ENCODE data around the gene PGBD5.
A peak's percentile ranks its signal among the peaks of the same experiment; 100 is the strongest.

PGBD5 gene

DNA sequence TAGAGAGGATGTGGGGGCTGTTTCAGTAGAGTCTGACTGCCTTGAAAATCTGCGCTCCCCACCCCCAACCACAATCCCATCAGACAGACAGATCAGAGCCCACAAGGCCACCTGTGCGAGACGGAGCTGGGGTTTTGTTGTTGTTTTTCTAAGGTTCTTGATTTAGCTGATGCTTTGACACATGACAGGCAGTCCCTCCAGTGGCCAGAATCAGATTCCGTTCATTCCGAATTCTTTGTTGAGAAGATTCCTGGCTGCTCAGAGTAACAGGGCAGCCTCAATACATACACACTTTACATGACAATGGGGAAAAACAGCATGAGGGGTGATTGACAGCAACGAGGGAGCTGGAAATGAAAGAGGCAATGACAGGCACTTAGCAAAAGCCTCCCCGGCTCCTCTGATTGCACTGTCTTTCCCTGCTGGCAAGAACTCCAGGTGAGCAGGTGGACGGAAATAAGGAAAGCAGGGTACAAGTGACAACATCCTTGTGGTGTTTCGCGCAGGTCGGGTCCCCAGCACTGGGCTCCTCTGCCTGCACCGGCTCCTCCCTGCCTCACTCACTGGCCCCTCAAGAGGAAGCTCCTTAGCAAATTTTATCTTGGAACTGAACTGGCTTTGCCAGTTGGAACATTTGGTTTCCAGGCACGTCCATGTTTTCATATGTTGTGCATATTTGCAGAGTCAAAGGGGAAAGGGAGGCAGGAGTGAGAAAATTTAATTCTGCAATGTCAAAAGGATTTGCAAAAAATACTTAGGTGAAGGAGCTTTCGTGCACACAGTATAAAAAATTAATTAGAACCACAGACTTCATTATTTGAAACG lies 148.7 kb downstream of the PGBD5 start:
- FAIRE-seq, result no peak

DNA sequence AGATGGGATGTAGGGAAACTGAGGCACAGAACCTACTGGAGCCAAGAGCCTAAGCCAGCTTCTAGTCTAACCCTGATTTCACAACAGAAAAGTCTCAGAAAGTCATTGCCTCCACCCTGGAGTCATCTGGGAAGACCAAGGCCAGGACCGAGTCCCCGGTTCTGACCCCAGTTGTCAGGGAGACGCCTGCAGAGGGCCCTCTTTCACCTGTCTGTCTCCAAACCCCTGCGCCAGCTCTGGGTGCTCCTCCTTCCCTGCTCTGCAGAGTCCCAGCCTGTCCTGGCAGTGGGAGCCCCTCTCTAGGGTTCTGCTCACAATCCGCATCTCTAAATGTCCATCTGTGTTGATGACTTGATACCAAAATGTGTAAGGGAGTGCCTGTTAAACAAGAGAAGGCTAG lies 149.7 kb downstream of the PGBD5 start:
- FAIRE-seq, result no peak

GRCh38 chr1:230274254-230274653 lies 151.9 kb downstream of the PGBD5 start:
- no peak for FAIRE-seq

GRCh38 chr1:230273141-230273710 lies 152.9 kb downstream of the PGBD5 start:
- no peak for FAIRE-seq

- no peak for FAIRE-seq
Measured at GRCh38 chr1:230272557-230272956, 153.6 kb downstream of the PGBD5 start.

DNA sequence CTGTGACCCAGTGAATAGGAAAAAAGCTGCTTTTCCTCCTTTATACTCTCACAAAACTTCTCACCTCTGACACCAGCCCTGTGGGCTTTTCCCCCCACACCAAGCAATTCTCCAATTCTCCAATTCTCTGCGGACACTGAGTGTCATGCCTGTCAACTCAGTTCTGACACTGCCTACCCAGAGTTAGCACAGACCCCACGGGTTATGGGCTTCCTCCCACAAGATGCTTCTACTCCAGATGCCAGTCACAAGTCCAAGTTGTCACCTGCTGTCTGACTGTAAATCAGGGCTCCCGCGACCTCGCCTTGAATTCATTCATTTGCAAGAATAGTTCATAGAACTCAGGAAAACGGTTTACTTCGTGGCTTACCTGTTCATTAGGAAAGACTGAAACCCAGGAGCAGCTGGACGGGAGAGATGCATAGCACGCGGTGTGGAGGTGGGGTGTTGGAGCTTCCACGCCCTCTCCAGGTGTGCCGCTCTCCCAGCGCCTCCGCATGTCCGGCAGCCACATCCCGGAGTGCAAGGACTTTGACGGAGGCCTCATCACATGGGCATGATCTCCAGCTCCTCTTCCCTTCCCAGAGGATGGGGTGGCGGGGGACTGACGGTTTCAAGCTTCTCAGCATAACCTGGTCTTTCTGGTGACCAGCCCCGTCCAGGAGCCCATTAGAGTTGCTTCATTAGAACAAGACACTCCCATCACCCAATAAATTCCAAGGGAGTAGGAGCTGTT lies 154.7 kb downstream of the PGBD5 start:
- no peak for FAIRE-seq

DNA sequence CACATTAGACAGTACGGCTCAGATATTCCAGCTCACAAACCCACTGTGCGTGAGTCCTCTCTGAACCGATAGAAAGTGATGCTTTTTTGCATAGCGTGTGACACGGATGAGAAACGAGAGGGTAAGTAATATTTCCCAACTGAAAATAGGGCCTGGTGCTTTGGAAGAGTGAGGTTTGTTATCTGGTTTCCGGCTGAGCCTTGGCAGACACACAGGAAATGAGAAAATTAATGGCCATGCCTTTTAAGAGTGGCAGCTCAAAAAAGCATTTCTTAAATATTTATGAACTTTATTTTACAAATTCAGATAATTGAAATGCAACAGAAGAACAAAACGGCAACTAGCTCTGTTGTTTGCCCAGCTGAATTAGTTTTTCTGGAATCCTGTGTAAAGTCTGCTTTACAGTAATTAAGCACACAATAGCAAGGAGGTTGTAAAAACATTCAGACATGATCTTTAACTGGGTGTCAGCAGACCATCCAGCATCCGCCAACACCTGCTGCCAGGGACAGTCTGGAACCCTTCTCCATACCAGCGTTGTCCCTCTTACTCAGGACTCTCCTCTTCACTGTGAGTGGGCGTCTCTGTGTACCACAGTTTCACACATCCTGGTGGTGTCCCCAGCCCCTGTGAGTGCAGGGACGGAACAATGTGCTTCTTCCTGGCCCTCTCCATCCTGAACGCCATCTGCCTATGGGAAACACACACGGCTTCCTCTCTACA lies 155.4 kb downstream of the PGBD5 start:
- no peak for FAIRE-seq

DNA sequence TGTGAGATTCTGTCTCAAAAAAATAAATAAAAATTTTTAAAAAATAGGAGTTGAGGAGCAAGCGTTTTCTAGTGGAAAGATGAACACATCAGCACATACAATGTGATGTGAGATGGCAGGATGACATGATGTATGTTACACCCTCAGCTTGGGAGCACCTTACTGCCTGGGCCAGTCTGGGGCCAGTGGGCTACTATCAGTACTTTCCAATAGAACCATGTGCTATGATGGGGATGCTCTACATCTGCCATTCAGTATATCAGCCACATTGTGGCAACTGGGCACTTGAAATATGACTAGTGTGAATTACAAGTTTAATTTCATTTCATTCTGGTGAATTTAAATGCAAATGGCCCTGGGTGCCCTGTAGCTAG lies 156.0 kb downstream of the PGBD5 start:
- FAIRE-seq, result no peak

DNA sequence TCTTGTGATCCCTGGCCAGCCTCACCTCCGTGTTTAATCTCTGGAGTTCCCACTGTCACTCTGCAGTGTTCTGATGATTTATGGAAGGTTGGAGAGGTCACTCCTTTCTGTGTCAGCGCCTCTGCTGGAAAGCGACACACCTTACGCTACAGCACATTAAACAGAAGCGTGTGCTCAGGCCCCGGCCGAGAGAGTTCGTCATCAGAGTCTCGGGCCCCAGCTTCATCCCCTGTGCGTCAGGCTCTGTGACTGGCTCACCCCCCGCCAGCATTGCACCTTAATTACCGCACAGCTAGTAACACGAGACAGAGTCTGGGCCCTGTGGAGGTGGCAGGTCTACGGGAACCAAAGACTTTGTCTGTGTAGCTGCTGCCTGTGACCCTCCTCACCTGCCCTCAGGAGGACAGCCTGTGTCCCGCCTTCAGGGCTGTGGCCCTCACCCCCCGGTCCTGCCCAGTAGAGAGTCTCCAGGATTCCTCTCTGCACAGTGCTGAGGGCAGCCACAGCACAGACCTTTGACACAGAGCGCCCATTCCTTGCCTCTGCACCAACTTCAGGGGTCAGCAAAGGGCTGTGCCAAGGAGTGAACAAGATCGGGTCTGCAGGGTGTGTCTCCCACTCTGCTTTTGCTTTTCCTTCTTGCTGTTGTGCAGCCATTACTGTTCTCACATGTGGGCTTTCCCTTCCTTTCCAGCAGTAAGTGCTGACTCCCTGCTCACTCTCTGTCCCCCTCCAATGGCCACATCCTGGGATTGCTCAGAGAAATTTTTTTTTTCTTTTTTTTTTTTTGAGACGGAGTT lies 157.6 kb downstream of the PGBD5 start:
- FAIRE-seq, result peak; percentile 77

- no peak for FAIRE-seq
Measured at GRCh38 chr1:230267338-230268065, 158.6 kb downstream of the PGBD5 start.

GRCh38 chr1:230266456-230266855 lies 159.7 kb downstream of the PGBD5 start:
- no peak for FAIRE-seq

- FAIRE-seq, result no peak
Measured at GRCh38 chr1:230265200-230266115, 160.7 kb downstream of the PGBD5 start.

Data from A204.1 (cell line).